ENCODE results near the gene ORC6. TPM values are rescaled to one million over a fixed set of nuclear protein-coding genes. Genes with fewer than 3 reads are reported as not detected.
A peak's percentile ranks its signal among the peaks of the same experiment; 100 is the strongest.

The ORC6 gene
- total RNA-seq, 1 experiment from 2014 or later, result 95.0 TPM

DNA sequence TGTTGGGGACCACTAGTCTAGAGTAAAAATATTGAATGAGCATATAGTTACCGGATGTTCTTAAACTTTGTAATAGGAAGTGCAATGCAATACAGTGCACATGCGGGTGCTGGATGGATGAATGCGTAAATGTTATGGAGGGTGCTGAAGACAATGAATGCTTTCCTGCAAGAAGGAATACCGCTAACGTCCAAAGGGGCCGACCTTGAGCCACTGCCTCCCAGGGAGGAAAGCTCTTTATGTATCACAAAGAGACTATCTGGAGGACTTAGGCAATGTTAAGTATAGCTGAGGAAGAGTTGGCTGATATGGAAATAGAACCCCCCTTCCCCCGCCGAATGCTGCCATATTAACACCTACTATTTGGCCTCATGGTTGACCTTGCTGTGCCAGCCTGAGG, 40.8 kb upstream of the ORC6 start:
- peaks cover 16% of the 10 kb centered on the region in 2 experiments for H3K9me3 Mint-ChIP-seq
- no peak overlapping the region for H3K9ac ChIP-seq (ENCODE audit: extremely low read depth, insufficient read length, low read length)
- no peaks in the 10 kb centered on the region; a peak in 2 of 7 replicates for H3K36me3 Mint-ChIP-seq (ENCODE audit: insufficient read depth in 1 of 3, low read depth in 3 of 3)
- no peak overlapping the region for H3K27ac Mint-ChIP-seq
- TF ChIP-seq, protein P1, sequence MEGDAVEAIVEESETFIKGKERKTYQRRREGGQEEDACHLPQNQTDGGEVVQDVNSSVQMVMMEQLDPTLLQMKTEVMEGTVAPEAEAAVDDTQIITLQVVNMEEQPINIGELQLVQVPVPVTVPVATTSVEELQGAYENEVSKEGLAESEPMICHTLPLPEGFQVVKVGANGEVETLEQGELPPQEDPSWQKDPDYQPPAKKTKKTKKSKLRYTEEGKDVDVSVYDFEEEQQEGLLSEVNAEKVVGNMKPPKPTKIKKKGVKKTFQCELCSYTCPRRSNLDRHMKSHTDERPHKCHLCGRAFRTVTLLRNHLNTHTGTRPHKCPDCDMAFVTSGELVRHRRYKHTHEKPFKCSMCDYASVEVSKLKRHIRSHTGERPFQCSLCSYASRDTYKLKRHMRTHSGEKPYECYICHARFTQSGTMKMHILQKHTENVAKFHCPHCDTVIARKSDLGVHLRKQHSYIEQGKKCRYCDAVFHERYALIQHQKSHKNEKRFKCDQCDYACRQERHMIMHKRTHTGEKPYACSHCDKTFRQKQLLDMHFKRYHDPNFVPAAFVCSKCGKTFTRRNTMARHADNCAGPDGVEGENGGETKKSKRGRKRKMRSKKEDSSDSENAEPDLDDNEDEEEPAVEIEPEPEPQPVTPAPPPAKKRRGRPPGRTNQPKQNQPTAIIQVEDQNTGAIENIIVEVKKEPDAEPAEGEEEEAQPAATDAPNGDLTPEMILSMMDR (conservative IDR thresholded peaks at IDR 0.05), result peak; percentile 60
- no peak overlapping the region for H3K27ac ChIP-seq (ENCODE audit: insufficient read length, low read depth, low read length)
- no peak overlapping the region for H2AK5ac ChIP-seq (ENCODE audit: insufficient read length, low read length)
- peaks cover 6 to 13% of the 10 kb centered on the region in 2 experiments; a peak in 3 of 4 replicates for H3K4me1 Mint-ChIP-seq
- peaks cover 15% of the 10 kb centered on the region for H3K27me3 Mint-ChIP-seq (ENCODE audit: low read depth)
- no peak overlapping the region for H4K5ac ChIP-seq (ENCODE audit: insufficient read length, low read depth, low read length)
- no peak overlapping the region for H3K18ac ChIP-seq (ENCODE audit: insufficient read length, low read depth, low read length)
- no peaks in the 10 kb centered on the region for H3K23me2 ChIP-seq (ENCODE audit: insufficient read length, low read depth, low read length, poor library complexity, severe bottlenecking)
- H3K4me2 ChIP-seq (ENCODE audit: insufficient read depth, insufficient read length, low read length), result no peak overlapping the region
- no peak overlapping the region for H2BK15ac ChIP-seq (ENCODE audit: low read depth, low read length)
- DNase-seq, result peak; percentile 47
- no peak overlapping the region for H2BK20ac ChIP-seq (ENCODE audit: low read depth, low read length, poor library complexity, severe bottlenecking)
- H4K20me1 ChIP-seq (ENCODE audit: control insufficient read depth, insufficient read depth, insufficient read length), result no peaks in the 10 kb centered on the region
- no peak overlapping the region for H2BK120ac ChIP-seq (ENCODE audit: low read depth, low read length, poor library complexity, severe bottlenecking)
- H3K79me1 ChIP-seq (ENCODE audit: insufficient read depth, low read depth, low read length, poor library complexity, severe bottlenecking), result no peaks in the 10 kb centered on the region
- no peak overlapping the region for H2BK5ac ChIP-seq (ENCODE audit: insufficient read length, low read length)
- H3K4me3 Mint-ChIP-seq, result no peak overlapping the region
- no peak overlapping the region for H3K56ac ChIP-seq (ENCODE audit: insufficient read length, low read depth, low read length)
- H3K23ac ChIP-seq (ENCODE audit: insufficient read length, low read depth, low read length), result no peak overlapping the region
- H3K4me1 ChIP-seq (ENCODE audit: insufficient read depth, low read length), result no peaks in the 10 kb centered on the region; the same call in 1 of the 2 replicates
- no peaks in the 10 kb centered on the region for H3K9me3 ChIP-seq (ENCODE audit: control insufficient read depth, low read depth, low read length)
- no peak overlapping the region for H2AFZ ChIP-seq (ENCODE audit: low read length)
- H4K8ac ChIP-seq (replicated peaks; ENCODE audit: insufficient read length, low read depth, low read length), result no peak overlapping the region
- H4K91ac ChIP-seq (ENCODE audit: insufficient read length, low read depth, low read length), result no peak overlapping the region
- H3K79me2 ChIP-seq (ENCODE audit: insufficient read depth, low read length), result no peaks in the 10 kb centered on the region
- no peaks in the 10 kb centered on the region for H3K27me3 ChIP-seq (ENCODE audit: insufficient read depth, low read length)
- H3K14ac ChIP-seq (ENCODE audit: insufficient read depth, low read length), result no peak overlapping the region
- no peak overlapping the region for H3K4ac ChIP-seq (ENCODE audit: low read depth, low read length)
- no peak overlapping the region for H3T11ph ChIP-seq (ENCODE audit: low read length)
- no peak overlapping the region for H2BK12ac ChIP-seq (ENCODE audit: insufficient read length, low read depth, low read length)
- no CpG with 5 or more reads among the region's 8 CpGs for WGBS (ENCODE audit: extremely low coverage, insufficient read length, low lambda C conversion rate)

Measured in H9 (cell line).